ENCODE results near the gene SLC16A3. TPM values are rescaled to one million over a fixed set of nuclear protein-coding genes. Genes with fewer than 3 reads are reported as not detected.

Gene SLC16A3
- polyA plus RNA-seq, 1 of the 3 experiments (the other 2 are of a cell fraction): 70.7 TPM

DNA sequence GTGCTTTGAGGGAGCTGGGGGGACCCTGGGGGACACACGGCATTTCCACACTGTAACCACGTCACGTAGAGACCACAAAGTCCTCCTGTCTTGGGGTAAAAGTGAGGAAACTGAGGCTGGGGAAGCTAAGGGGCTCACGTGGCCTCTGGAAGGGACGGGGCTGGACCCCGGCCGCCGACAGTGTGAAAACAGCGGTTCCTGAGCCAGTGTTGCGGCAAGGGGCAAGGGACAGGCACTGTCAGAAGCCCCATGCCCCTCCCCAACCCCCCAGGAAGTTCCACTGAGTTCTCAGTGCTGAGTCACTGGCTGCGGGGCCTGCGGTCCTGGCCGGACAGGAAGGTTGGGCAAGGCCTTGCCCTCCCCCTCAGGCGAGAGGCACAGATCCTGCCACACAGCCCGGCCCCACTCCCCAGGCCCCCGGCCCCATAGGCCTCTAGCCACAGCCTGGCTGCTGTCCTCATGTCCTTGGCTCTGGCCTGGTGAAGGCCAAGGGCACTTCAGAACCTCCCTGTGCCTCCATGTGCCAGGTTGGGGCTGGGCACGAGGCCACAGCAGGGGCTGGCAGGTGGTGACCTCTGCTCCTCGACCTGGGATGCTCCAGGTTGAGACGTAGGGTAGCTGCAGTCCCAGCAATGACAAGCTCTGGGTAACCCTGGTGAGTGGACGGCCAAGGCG is 11.2 kb upstream of the SLC16A3 start (continued):
- TF ChIP-seq REST (IDR thresholded peaks at IDR 0.05; ENCODE audit: low read depth, low read length) (0 out of 2 replicates have a peak, but pooled peaks have one; percentile 60), FOXJ3 (CRISPR knock-in tag; IDR thresholded peaks at IDR 0.05) (no peak), USF1 (IDR thresholded peaks at IDR 0.05; ENCODE audit: borderline replicate concordance, low read depth) (no peak), RAD21 (IDR thresholded peaks at IDR 0.05; ENCODE audit: low read length) (no peak), RFX5 (IDR thresholded peaks at IDR 0.05; ENCODE audit: low read length) (no peak), MXI1 (IDR thresholded peaks at IDR 0.05; ENCODE audit: low read depth, low read length) (no peak), RXRA (IDR thresholded peaks at IDR 0.05; ENCODE audit: borderline replicate concordance, low read depth) (no peak), TCF12 (IDR thresholded peaks at IDR 0.05) (no peak; the same call in 1 of the 2 replicates), NFIC (IDR thresholded peaks at IDR 0.05; ENCODE audit: borderline replicate concordance) (no peak; the same call in 1 of the 2 replicates), TAF1 (IDR thresholded peaks at IDR 0.05; ENCODE audit: borderline replicate concordance, low read depth, low read length) (peak; percentile 30; the same call in 1 of the 2 replicates), ELF1 (IDR thresholded peaks at IDR 0.05) (no peak), GABPA (IDR thresholded peaks at IDR 0.05; ENCODE audit: low read depth) (no peak; the same call in 1 of the 2 replicates), TEAD4 (IDR thresholded peaks at IDR 0.05; ENCODE audit: borderline replicate concordance, insufficient read depth) (peak; percentile 85; the same call in 1 of the 2 replicates), MEF2A (IDR thresholded peaks at IDR 0.05; ENCODE audit: borderline replicate concordance, low read depth) (no peak), ZBTB33 (IDR thresholded peaks at IDR 0.05; ENCODE audit: borderline replicate concordance, low read depth) (no peak), JUND (IDR thresholded peaks at IDR 0.05) (no peak; the same call in 1 of the 2 replicates), RCOR1 (IDR thresholded peaks at IDR 0.05; ENCODE audit: low read length) (no peak), CHD2 (IDR thresholded peaks at IDR 0.05; ENCODE audit: low read length, partially characterized antibody) (peak; percentile 20)
- TF ChIP-seq, protein P1, sequence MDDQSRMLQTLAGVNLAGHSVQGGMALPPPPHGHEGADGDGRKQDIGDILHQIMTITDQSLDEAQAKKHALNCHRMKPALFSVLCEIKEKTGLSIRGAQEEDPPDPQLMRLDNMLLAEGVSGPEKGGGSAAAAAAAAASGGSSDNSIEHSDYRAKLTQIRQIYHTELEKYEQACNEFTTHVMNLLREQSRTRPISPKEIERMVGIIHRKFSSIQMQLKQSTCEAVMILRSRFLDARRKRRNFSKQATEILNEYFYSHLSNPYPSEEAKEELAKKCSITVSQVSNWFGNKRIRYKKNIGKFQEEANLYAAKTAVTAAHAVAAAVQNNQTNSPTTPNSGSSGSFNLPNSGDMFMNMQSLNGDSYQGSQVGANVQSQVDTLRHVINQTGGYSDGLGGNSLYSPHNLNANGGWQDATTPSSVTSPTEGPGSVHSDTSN (IDR thresholded peaks at IDR 0.05): peak; percentile 51; the same call in 1 of the 2 replicates
- TF ChIP-seq, protein P2, sequence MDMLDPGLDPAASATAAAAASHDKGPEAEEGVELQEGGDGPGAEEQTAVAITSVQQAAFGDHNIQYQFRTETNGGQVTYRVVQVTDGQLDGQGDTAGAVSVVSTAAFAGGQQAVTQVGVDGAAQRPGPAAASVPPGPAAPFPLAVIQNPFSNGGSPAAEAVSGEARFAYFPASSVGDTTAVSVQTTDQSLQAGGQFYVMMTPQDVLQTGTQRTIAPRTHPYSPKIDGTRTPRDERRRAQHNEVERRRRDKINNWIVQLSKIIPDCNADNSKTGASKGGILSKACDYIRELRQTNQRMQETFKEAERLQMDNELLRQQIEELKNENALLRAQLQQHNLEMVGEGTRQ (IDR thresholded peaks at IDR 0.05; ENCODE audit: borderline replicate concordance, low read depth, low read length): no peak

Data from SK-N-SH (cell line).